Ishikawa (cell line): Measurements from ENCODE around the gene LSAMP.

Source experiments
- CREB1 ChIP-seq: IDR thresholded peaks from 2 replicates; pipeline ENCODE4 v1.6.1; 2012; ENCODE audit warnings: low read depth
- EGR1 ChIP-seq: IDR thresholded peaks from 2 replicates; pipeline ENCODE4 v1.6.1; 2012
- EP300 ChIP-seq: IDR thresholded peaks from 2 replicates; pipeline ENCODE4 v1.6.1; 2012; ENCODE audit warnings: borderline replicate concordance
- NFIC ChIP-seq: IDR thresholded peaks from 2 replicates; pipeline ENCODE4 v1.6.1; 2012
- TF ChIP-seq, protein P1 (sequence below): IDR thresholded peaks from 2 replicates; pipeline ENCODE4 v1.6.1; 2012; ENCODE audit warnings: low read depth, mild to moderate bottlenecking
- TF ChIP-seq, protein P2 (sequence below): IDR thresholded peaks from 2 replicates; pipeline ENCODE4 v1.6.1; 2012

DNA sequence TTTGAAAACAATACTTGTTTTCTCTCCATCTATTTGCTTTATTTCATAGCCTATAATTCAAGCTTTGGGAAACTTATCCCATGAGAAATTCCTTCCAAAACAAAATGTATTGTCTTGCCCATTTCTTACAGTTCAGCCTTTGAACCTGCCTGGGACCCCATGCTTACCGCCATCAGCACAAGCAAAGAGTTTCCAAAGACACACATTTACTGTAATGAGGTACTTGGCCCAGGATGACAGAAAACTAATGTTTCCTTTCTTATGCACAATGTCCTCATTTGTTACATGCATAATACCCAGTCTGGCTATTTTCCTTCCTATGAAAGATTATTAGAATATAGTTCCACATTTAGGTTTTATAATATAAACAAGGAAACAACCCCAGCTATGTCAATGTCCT is 641.6 kb downstream of the LSAMP start:
- no peak for TF ChIP-seq EGR1
- no peak for TF ChIP-seq CREB1
- TF ChIP-seq, protein P1, sequence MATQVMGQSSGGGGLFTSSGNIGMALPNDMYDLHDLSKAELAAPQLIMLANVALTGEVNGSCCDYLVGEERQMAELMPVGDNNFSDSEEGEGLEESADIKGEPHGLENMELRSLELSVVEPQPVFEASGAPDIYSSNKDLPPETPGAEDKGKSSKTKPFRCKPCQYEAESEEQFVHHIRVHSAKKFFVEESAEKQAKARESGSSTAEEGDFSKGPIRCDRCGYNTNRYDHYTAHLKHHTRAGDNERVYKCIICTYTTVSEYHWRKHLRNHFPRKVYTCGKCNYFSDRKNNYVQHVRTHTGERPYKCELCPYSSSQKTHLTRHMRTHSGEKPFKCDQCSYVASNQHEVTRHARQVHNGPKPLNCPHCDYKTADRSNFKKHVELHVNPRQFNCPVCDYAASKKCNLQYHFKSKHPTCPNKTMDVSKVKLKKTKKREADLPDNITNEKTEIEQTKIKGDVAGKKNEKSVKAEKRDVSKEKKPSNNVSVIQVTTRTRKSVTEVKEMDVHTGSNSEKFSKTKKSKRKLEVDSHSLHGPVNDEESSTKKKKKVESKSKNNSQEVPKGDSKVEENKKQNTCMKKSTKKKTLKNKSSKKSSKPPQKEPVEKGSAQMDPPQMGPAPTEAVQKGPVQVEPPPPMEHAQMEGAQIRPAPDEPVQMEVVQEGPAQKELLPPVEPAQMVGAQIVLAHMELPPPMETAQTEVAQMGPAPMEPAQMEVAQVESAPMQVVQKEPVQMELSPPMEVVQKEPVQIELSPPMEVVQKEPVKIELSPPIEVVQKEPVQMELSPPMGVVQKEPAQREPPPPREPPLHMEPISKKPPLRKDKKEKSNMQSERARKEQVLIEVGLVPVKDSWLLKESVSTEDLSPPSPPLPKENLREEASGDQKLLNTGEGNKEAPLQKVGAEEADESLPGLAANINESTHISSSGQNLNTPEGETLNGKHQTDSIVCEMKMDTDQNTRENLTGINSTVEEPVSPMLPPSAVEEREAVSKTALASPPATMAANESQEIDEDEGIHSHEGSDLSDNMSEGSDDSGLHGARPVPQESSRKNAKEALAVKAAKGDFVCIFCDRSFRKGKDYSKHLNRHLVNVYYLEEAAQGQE: no peak
- no peak for TF ChIP-seq NFIC
- TF ChIP-seq EP300: no peak
- TF ChIP-seq, protein P2, sequence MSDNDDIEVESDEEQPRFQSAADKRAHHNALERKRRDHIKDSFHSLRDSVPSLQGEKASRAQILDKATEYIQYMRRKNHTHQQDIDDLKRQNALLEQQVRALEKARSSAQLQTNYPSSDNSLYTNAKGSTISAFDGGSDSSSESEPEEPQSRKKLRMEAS: no peak
